Testis (tissue), 3 donors: ENCODE data around the gene HFE. TPM values are rescaled to one million over a fixed set of nuclear protein-coding genes. Genes with fewer than 3 reads are reported as not detected.
"Not testable (repeated sequence)": the region's sequence is repeated elsewhere in the genome, so short reads cannot be mapped to it uniquely, and the experiment has no call there.

ENCODE experiments used
- DNase-seq: peaks from one replicate; pipeline ENCODE4 v3.0.0-alpha.2; 2019
- H3K27ac ChIP-seq, 2 donors: fragments of 200-600 bp; sonication (generic); one replicate each; pipeline ENCODE4 v1.5.1; 2019
- H3K27me3 ChIP-seq: fragments of 200-600 bp; sonication (generic); one replicate; pipeline ENCODE4 v1.5.1; 2019
- H3K36me3 ChIP-seq: fragments of 200-600 bp; sonication (generic); one replicate; pipeline ENCODE4 v1.5.1; 2017; ENCODE audit warnings: low read depth; ENCODE audit errors: missing control alignments
- H3K4me1 ChIP-seq: fragments of 200-600 bp; sonication (generic); one replicate; pipeline ENCODE4 v1.5.1; 2019
- H3K4me3 ChIP-seq, 2 donors: fragments of 200-600 bp; sonication (generic); one replicate each; pipeline ENCODE4 v1.5.1; 2017 to 2019
- H3K9me3 ChIP-seq: fragments of 200-600 bp; sonication (generic); one replicate; pipeline ENCODE4 v1.5.1; 2017
- CTCF ChIP-seq, 3 experiments: fragments of 450-650 bp in 2 of 3; fragments of 200-600 bp in 1 of 3; sonication (generic) in 1 of 3; IDR thresholded peaks; one replicate each; pipeline ENCODE4 v1.5.1; 2016 to 2019; ENCODE audit warnings: antibody characterized with exemption in 3 of 3, mild to moderate bottlenecking in 2 of 3, moderate library complexity in 1 of 3
- POLR2A ChIP-seq: fragments of 450-650 bp; IDR thresholded peaks from one replicate; pipeline ENCODE4 v1.6.1; 2017; ENCODE audit warnings: antibody characterized with exemption, mild to moderate bottlenecking, moderate library complexity
- WGBS, 2 donors: methylation state at CpG; one replicate each; pipeline ENCODE4 v1.1.5; 2018; 5-methylcytosine and 5-hydroxymethylcytosine counted together
- intact Hi-C: fragments of 100-400 bp; cut with DNase I; formaldehyde crosslinking; loops from one replicate; pipeline ENCODE4 v1.15.1; 2023; ENCODE audit warnings: low total_unique reads
- polyA plus RNA-seq: library from polyadenylated mRNA; stranded (reverse); fragments of 350-450 nt; fragmentation: Illumina TruSeq; extraction: RNeasy Lipid Tissue Mini Kit (QIAGEN cat#74804); gene quantifications from one replicate; pipeline ENCODE4 v1.2.3, GENCODE V29; 2014; ENCODE audit warnings: low read depth, low replicate concordance; ENCODE audit not compliant: insufficient read depth
- total RNA-seq, 2 donors: library from RNA; depleted of rRNA; stranded (reverse); fragments of >200 nt; gene quantifications; one replicate each; pipeline ENCODE4 v1.2.3, GENCODE V29; 2016

Gene HFE
- total and polyA plus RNA-seq, 3 donors from 2014 or later = 4.1 to 5.1 (median 4.8) TPM

- no peak overlapping the region for H3K4me3 ChIP-seq
- no peak for TF ChIP-seq POLR2A
- TF ChIP-seq CTCF (IDR thresholded peaks at IDR 0.05) = no peak
- intact Hi-C loops = no loop called here
- no peaks in the 10 kb centered on the region for H3K27me3 ChIP-seq
- 82 to 92% methylated on average over 5 of the region's 5 CpGs for WGBS, 2 donors
- H3K9me3 ChIP-seq = no peaks in the 10 kb centered on the region
- H3K27ac ChIP-seq = no peak overlapping the region
- no peaks in the 10 kb centered on the region for H3K4me1 ChIP-seq
- DNase-seq = no peak
- H3K36me3 ChIP-seq = no peaks in the 10 kb centered on the region
Measured at GRCh38 chr6:26115226-26115625, 28.0 kb downstream of the HFE start.

GRCh38 chr6:26116267-26116666 is 29.0 kb downstream of the HFE start:
- no peak for DNase-seq
- Histone ChIP-seq H3K36me3 (no peaks in the 10 kb centered on the region), H3K4me1 (no peaks in the 10 kb centered on the region), H3K27ac (no peak overlapping the region), H3K9me3 (no peaks in the 10 kb centered on the region), H3K4me3 (no peak overlapping the region), H3K27me3 (no peaks in the 10 kb centered on the region)
- TF ChIP-seq CTCF (IDR thresholded peaks at IDR 0.05) (no peak), POLR2A (no peak)
- intact Hi-C loops = no loop called here
- WGBS, 2 donors = 95 to 97% methylated on average over 4 of the region's 4 CpGs

GRCh38 chr6:26118999-26119398 is 31.8 kb downstream of the HFE start:
- Histone ChIP-seq H3K36me3 (no peaks in the 10 kb centered on the region), H3K4me3 (no peak overlapping the region), H3K9me3 (no peaks in the 10 kb centered on the region), H3K4me1 (no peaks in the 10 kb centered on the region), H3K27me3 (no peaks in the 10 kb centered on the region), H3K27ac (peak overlapping the region; percentile 14 to 15)
- intact Hi-C loops = no loop called here
- 67 to 71% methylated on average over 7 of the region's 7 CpGs for WGBS, 2 donors
- no peak for TF ChIP-seq CTCF (IDR thresholded peaks at IDR 0.05)
- TF ChIP-seq POLR2A = no peak
- peak; percentile 86 for DNase-seq

GRCh38 chr6:26120115-26120514 is 32.9 kb downstream of the HFE start:
- H3K4me1 ChIP-seq, DNase-seq, H3K4me3 ChIP-seq, H3K36me3 ChIP-seq, H3K27me3 ChIP-seq, H3K9me3 ChIP-seq, intact Hi-C loops, H3K27ac ChIP-seq: not testable (repeated sequence)
- WGBS, 2 donors = 83 to 95% methylated on average over 8 of the region's 8 CpGs

- intact Hi-C loops = no loop called here
- 57 to 59% methylated on average over 3 of the region's 3 CpGs for WGBS, 2 donors
Measured at GRCh38 chr6:26120807-26121140, 33.5 kb downstream of the HFE start.

More at GRCh38 chr6:26120807-26121140, 33.5 kb downstream of the HFE start:
- DNase-seq = no peak
- Histone ChIP-seq H3K4me3 (no peak overlapping the region), H3K36me3 (no peaks in the 10 kb centered on the region), H3K27ac (no peak overlapping the region), H3K27me3 (no peaks in the 10 kb centered on the region), H3K9me3 (no peaks in the 10 kb centered on the region), H3K4me1 (no peaks in the 10 kb centered on the region)
- TF ChIP-seq POLR2A (no peak), CTCF (IDR thresholded peaks at IDR 0.05) (no peak)
